NK-92 (cell line): ENCODE measurements around the gene GOLGA6L7.
"Not testable (repeated sequence)": the region's sequence is repeated elsewhere in the genome, so short reads cannot be mapped to it uniquely, and the experiment has no call there.

ENCODE experiments used
- DNase-seq: peaks from one replicate; lab custom pipeline; 2025; ENCODE audit not compliant: unreplicated experiment; lab: John Stamatoyannopoulos, UW

Gene GOLGA6L7

GRCh38 chr15:28844147-28844546 is 4.3 kb downstream of the GOLGA6L7 start:
- not testable (repeated sequence) for DNase-seq

GRCh38 chr15:28843520-28843919 is 4.9 kb downstream of the GOLGA6L7 start:
- not testable (repeated sequence) for DNase-seq

GRCh38 chr15:28842210-28842609 is 6.2 kb downstream of the GOLGA6L7 start:
- DNase-seq, result not testable (repeated sequence)

- DNase-seq, result not testable (repeated sequence)
These were observed 8.2 kb downstream of the GOLGA6L7 start for GRCh38 chr15:28840285-28840684.

- not testable (repeated sequence) for DNase-seq
These were observed 13.4 kb downstream of the GOLGA6L7 start for GRCh38 chr15:28834957-28835585.

- not testable (repeated sequence) for DNase-seq
These were observed 16.4 kb downstream of the GOLGA6L7 start for GRCh38 chr15:28831897-28832587.

GRCh38 chr15:28821420-28821819 is 27.0 kb downstream of the GOLGA6L7 start:
- DNase-seq, result not testable (repeated sequence)

GRCh38 chr15:28819930-28820295 is 28.5 kb downstream of the GOLGA6L7 start:
- DNase-seq, result not testable (repeated sequence)

GRCh38 chr15:28819019-28819929 is 29.2 kb downstream of the GOLGA6L7 start:
- not testable (repeated sequence) for DNase-seq

- DNase-seq, result not testable (repeated sequence)
These were observed 30.3 kb downstream of the GOLGA6L7 start for GRCh38 chr15:28818168-28818567.

GRCh38 chr15:28814059-28814458 is 34.4 kb downstream of the GOLGA6L7 start:
- DNase-seq, result not testable (repeated sequence)

- not testable (repeated sequence) for DNase-seq
These were observed 35.1 kb downstream of the GOLGA6L7 start for GRCh38 chr15:28813392-28813791.

- not testable (repeated sequence) for DNase-seq
These were observed 36.4 kb downstream of the GOLGA6L7 start for GRCh38 chr15:28811852-28812550.

GRCh38 chr15:28810444-28810843 is 38.0 kb downstream of the GOLGA6L7 start:
- DNase-seq, result not testable (repeated sequence)

- DNase-seq, result not testable (repeated sequence)
These were observed 40.3 kb downstream of the GOLGA6L7 start for GRCh38 chr15:28808136-28808535.

GRCh38 chr15:28800366-28800765 is 48.1 kb downstream of the GOLGA6L7 start:
- DNase-seq, result not testable (repeated sequence)

- not testable (repeated sequence) for DNase-seq
These were observed 50.2 kb downstream of the GOLGA6L7 start for GRCh38 chr15:28798234-28798633.

GRCh38 chr15:28794231-28794630 is 54.2 kb downstream of the GOLGA6L7 start:
- not testable (repeated sequence) for DNase-seq
